Transverse colon (tissue), 4 donors: ENCODE data around the gene RPS5. TPM values are rescaled to one million over a fixed set of nuclear protein-coding genes. Genes with fewer than 3 reads are reported as not detected.
A peak's percentile ranks its signal among the peaks of the same experiment; 100 is the strongest.

Source experiments
- DNase-seq: peaks from one replicate; pipeline ENCODE4 v3.0.0-alpha.2; 2019
- H3K27ac ChIP-seq, 4 donors: fragments of 200-600 bp; sonication (generic); 2 replicates each; pipeline ENCODE4 v1.5.1; 2016 to 2018; ENCODE audit warnings: inconsistent platforms in 4 of 4
- H3K27me3 ChIP-seq: fragments of 200-600 bp; sonication (generic); 2 replicates; pipeline ENCODE4 v1.5.1; 2017; ENCODE audit warnings: inconsistent platforms
- H3K36me3 ChIP-seq, 4 donors: fragments of 200-600 bp; sonication (generic); 2 replicates each; pipeline ENCODE4 v1.5.1; 2017 to 2019; ENCODE audit warnings: inconsistent platforms in 4 of 4
- H3K4me1 ChIP-seq, 4 donors: fragments of 200-600 bp; sonication (generic); 2 replicates each; pipeline ENCODE4 v1.5.1; 2017 to 2020; ENCODE audit warnings: inconsistent platforms in 4 of 4
- H3K4me3 ChIP-seq, 4 donors: fragments of 200-600 bp; sonication (generic); 1 replicate in 1 of 4; 2 replicates in 3 of 4; pipeline versions ENCODE4 v1.5.1 to v1.6.1; 2017 to 2019; ENCODE audit warnings: inconsistent platforms in 4 of 4
- H3K9me3 ChIP-seq, 2 donors: fragments of 200-600 bp; sonication (generic); 2 replicates each; pipeline ENCODE4 v1.5.1; 2017 to 2019; ENCODE audit warnings: inconsistent platforms in 2 of 2
- EP300 ChIP-seq: sonication (generic); formaldehyde crosslinking; IDR thresholded peaks from one replicate; pipeline ENCODE4 v1.6.1; 2017; ENCODE audit warnings: antibody characterized with exemption, low read depth
- POLR2A ChIP-seq: fragments of 450-650 bp; IDR thresholded peaks from one replicate; pipeline ENCODE4 v1.6.1; 2016; ENCODE audit warnings: antibody characterized with exemption, mild to moderate bottlenecking, moderate library complexity
- POLR2AphosphoS5 ChIP-seq, 3 donors: sonication (generic); formaldehyde crosslinking; IDR thresholded peaks; one replicate each; pipeline ENCODE4 v1.6.1; 2016; ENCODE audit warnings: antibody characterized with exemption in 3 of 3
- WGBS, 2 donors: methylation state at CpG; one replicate each; pipeline ENCODE4 v1.1.5; 2018; ENCODE audit warnings: low coverage in 1 of 2; 5-methylcytosine and 5-hydroxymethylcytosine counted together
- in situ Hi-C, 4 donors: fragments of 200-750 bp; cut with MboI; loops; one replicate each; pipeline versions ENCODE4 v1.15.0 to v1.15.1; 2017; ENCODE audit warnings: low sequenced_read_pairs in 3 of 4, low pct_ligation_motif_present in 1 of 4, low pct_unique_long_range_greater_than_20kb in 1 of 4
- intact Hi-C: fragments of 100-400 bp; cut with DNase I; formaldehyde crosslinking; loops from one replicate; pipeline ENCODE4 v1.15.1; 2023; ENCODE audit warnings: low total_unique reads
- total RNA-seq, 4 donors: library from RNA; depleted of rRNA; stranded (reverse); fragments of >200 nt; gene quantifications; one replicate each; pipeline ENCODE4 v1.1.0, GENCODE V29; 2016
- TF ChIP-seq, protein P1 (sequence below), 5 experiments: fragments of 200-600 bp in 3 of 5; fragments of 450-650 bp in 2 of 5; sonication (generic) in 3 of 5; IDR thresholded peaks; 1 replicate in 2 of 5; 2 replicates in 3 of 5; pipeline ENCODE4 v1.5.1; 2016 to 2017; ENCODE audit warnings: antibody characterized with exemption in 5 of 5, inconsistent platforms in 3 of 5, mild to moderate bottlenecking in 2 of 5, moderate library complexity in 1 of 5

RPS5 gene
- total RNA-seq, 4 donors from 2014 or later = 513 to 1,129 (median 743) TPM

DNA sequence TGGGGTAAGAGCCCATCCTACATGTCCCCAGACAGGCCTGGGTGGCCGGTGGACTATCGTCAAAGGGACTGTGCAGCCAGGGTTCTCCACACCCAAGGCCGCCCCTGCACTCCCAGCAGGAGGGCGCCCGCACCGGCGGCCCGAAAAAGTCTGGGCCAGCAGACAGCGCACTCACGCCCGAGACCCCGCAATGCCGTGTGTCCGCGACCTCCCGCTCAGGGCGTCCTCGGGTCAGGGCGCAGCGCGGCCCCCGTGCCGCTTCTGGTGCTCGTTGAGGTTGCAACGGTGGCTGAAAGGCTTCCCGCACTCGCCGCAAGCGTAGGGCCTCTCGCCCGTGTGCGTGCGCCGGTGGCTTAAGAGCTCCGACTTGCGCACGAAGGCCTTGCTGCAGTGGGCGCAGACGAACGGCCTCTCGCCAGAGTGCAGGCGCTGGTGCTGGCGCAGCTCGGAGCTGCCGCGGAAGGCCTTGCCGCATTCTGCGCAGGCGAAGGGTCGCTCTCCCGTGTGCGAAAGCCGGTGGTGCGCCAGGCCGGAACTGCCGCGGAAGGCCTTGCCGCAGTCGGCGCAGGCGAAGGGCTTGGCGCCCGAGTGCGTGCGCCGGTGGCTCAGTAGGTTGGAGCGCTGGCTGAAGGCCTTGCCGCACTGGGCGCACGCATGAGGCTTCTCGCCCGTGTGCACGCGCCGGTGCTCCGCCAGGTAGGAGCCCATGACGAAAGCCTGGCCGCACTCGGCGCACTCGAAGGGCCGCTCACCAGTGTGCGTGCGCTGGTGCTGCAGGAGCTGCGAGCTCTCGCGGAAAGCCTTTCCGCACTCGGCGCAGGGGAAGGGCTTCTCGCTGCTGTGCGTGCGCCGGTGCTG, 30.9 kb upstream of the RPS5 start:
- H3K9me3 ChIP-seq = no peaks in the 10 kb centered on the region
- TF ChIP-seq, protein P1, sequence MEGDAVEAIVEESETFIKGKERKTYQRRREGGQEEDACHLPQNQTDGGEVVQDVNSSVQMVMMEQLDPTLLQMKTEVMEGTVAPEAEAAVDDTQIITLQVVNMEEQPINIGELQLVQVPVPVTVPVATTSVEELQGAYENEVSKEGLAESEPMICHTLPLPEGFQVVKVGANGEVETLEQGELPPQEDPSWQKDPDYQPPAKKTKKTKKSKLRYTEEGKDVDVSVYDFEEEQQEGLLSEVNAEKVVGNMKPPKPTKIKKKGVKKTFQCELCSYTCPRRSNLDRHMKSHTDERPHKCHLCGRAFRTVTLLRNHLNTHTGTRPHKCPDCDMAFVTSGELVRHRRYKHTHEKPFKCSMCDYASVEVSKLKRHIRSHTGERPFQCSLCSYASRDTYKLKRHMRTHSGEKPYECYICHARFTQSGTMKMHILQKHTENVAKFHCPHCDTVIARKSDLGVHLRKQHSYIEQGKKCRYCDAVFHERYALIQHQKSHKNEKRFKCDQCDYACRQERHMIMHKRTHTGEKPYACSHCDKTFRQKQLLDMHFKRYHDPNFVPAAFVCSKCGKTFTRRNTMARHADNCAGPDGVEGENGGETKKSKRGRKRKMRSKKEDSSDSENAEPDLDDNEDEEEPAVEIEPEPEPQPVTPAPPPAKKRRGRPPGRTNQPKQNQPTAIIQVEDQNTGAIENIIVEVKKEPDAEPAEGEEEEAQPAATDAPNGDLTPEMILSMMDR (IDR thresholded peaks at IDR 0.05) = no peak
- TF ChIP-seq EP300 (no peak), POLR2A (no peak), POLR2AphosphoS5 (IDR thresholded peaks at IDR 0.05) (no peak)
- H3K27me3 ChIP-seq = peaks cover 18% of the 10 kb centered on the region
- H3K36me3 ChIP-seq = no peaks in the 10 kb centered on the region
- H3K27ac ChIP-seq = no peak overlapping the region
- intact Hi-C loops (no loop called here), in situ Hi-C loops (no loop called here)
- H3K4me1 ChIP-seq = peaks cover 0 to 10% (median 7%) of the 10 kb centered on the region in 4 donors
- H3K4me3 ChIP-seq = peak overlapping the region in 2 of 4 donors; percentile 22 to 30
- whole genome bisulfite sequencing, 2 donors = 60 to 74% methylated on average over 10 to 45 of the region's 94 CpGs
- no peak for DNase-seq

GRCh38 chr19:58356766-58357480, 30.1 kb upstream of the RPS5 start:
- Histone ChIP-seq H3K36me3 (no peaks in the 10 kb centered on the region), H3K9me3 (no peaks in the 10 kb centered on the region), H3K4me1 (peaks cover 0 to 15% (median 14%) of the 10 kb centered on the region in 4 donors), H3K27me3 (peaks cover 10% of the 10 kb centered on the region), H3K4me3 (peak overlapping the region in 2 of 4 donors; percentile 22 to 30), H3K27ac (no peak overlapping the region)
- intact Hi-C loops = no loop called here
- DNase-seq = no peak
- no peak for TF ChIP-seq POLR2AphosphoS5 (IDR thresholded peaks at IDR 0.05)
- TF ChIP-seq, protein P1 (IDR thresholded peaks at IDR 0.05) = no peak
- no peak for TF ChIP-seq POLR2A
- no peak for TF ChIP-seq EP300
- 50 to 80% methylated on average over 2 to 73 of the region's 75 CpGs for WGBS, 2 donors
- in situ Hi-C loops = no loop called here

DNA sequence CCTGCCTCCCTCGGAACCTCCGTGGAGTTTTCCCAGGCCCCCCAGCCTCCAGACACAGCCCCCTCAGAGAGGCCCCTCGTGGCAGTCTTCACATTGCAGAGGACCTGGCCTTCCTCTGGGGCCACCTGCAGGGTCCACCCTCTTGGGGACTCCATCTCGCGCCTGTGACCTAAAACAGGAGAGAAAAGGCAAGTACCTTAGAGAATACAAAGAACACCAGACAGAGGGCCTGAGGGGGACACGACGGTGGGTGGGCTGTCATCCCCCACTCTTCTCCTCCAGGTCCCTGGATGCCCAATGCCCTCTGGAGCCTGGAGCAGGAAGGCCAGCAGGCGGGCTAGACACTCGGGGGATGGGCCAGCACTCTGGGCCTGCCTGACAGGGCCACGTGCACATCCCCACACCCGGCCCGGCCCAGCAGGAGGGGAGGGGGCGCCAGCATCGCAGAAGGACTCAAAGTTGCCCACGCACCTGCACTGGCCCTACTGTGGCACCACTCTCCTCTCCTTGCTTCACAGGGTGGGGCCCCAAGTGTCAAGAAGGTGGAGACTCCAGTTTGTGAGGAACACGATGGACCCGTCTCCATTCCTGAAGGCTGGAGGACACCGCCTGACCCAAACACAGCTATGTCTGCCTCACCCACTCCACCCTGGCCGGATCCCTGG, 29.5 kb upstream of the RPS5 start:
- no peak overlapping the region for H3K4me3 ChIP-seq
- no peaks in the 10 kb centered on the region for H3K9me3 ChIP-seq
- DNase-seq = no peak
- H3K27me3 ChIP-seq = peaks cover 10% of the 10 kb centered on the region
- H3K4me1 ChIP-seq = peaks cover 0 to 15% (median 14%) of the 10 kb centered on the region in 4 donors
- TF ChIP-seq POLR2AphosphoS5 (IDR thresholded peaks at IDR 0.05) (no peak), POLR2A (no peak), EP300 (no peak)
- TF ChIP-seq, protein P1 (IDR thresholded peaks at IDR 0.05) = no peak
- H3K36me3 ChIP-seq = no peaks in the 10 kb centered on the region
- H3K27ac ChIP-seq = no peak overlapping the region
- intact Hi-C loops (no loop called here), in situ Hi-C loops (no loop called here)
- WGBS, 2 donors = 76% methylated on average over 17 of the region's 19 CpGs; no CpG with 5 or more reads in 1 of the 2 donors

DNA sequence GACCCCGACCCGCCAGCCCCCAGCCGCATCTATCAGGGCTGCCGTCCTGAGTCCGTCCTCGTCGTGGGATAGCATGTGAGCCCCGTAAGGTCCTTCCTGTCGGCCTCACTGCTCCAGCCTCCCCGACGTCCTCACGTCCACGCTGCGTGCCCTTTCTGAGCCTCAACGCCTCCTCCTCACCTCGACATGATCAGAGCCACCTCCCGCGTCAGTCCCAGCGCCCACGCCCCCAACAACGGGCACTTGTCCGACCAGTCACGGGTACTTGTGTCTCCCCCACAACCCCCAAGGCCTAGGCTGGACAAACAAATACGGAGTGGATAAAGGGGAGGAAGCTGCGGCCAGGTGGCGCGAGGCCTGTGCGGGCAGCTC, 25.2 kb upstream of the RPS5 start:
- Histone ChIP-seq H3K4me1 (peaks cover 0 to 10% (median 8%) of the 10 kb centered on the region in 4 donors), H3K4me3 (peak overlapping the region; percentile 63 to 86 (median 68)), H3K27ac (peak overlapping the region; percentile 91 to 96 (median 96)), H3K27me3 (peaks cover under 1% of the 10 kb centered on the region), H3K9me3 (no peaks in the 10 kb centered on the region), H3K36me3 (no peaks in the 10 kb centered on the region)
- TF ChIP-seq EP300 = no peak
- TF ChIP-seq POLR2AphosphoS5 (IDR thresholded peaks at IDR 0.05) = no peak
- no peak for TF ChIP-seq POLR2A
- TF ChIP-seq, protein P1 (IDR thresholded peaks at IDR 0.05) = no peak
- intact Hi-C loops (loop anchor here (1.0 kb wide), 1 partner anchor 35 kb away; no protein-coding TSS in a partner anchor), in situ Hi-C loops (no loop called here)
- peak; percentile 57 for DNase-seq
- WGBS, 2 donors = 14 to 30% methylated on average over 2 to 28 of the region's 28 CpGs
